ENCODE data around the gene TMTC2. TPM values are rescaled to one million over a fixed set of nuclear protein-coding genes. Genes with fewer than 3 reads are reported as not detected.

TMTC2 gene
- total RNA-seq, 4 donors from 2014 or later = 11.5 to 44.1 (median 16.0) TPM

DNA sequence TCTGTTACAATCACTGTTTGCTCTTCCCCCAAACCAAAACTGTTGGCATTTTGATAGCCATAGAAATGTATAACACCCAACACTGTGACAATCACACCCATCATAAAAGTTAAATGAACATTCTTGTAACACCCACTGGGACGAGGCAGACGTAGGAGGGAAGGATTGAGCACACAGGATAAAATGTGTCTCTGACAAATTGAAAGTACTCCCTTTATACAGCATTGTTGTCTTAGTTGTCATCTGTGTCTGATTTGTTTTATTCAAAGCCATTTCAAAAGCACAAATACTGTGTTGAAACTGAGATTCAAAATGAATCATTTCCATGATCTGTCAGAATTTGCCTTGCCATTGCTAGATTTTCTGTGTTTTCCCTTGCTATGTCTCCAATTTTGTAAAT, 436.3 kb downstream of the TMTC2 start:
- H3K27ac ChIP-seq = peak overlapping the region in 1 of 2 donors; percentile 8
- H3K27me3 ChIP-seq = no peaks in the 10 kb centered on the region
- intact Hi-C loops (cut with DNase I; ENCODE audit: low total_unique reads) = no loop called here
- H3K4me3 ChIP-seq = no peak overlapping the region
- H3K36me3 ChIP-seq = no peaks in the 10 kb centered on the region
- H3K9me3 ChIP-seq = no peaks in the 10 kb centered on the region
- no peaks in the 10 kb centered on the region for H3K4me1 ChIP-seq
- no peak for TF ChIP-seq POLR2A (IDR thresholded peaks at IDR 0.05)
- no peak for TF ChIP-seq CTCF (IDR thresholded peaks at IDR 0.05)
- no peak for DNase-seq

DNA sequence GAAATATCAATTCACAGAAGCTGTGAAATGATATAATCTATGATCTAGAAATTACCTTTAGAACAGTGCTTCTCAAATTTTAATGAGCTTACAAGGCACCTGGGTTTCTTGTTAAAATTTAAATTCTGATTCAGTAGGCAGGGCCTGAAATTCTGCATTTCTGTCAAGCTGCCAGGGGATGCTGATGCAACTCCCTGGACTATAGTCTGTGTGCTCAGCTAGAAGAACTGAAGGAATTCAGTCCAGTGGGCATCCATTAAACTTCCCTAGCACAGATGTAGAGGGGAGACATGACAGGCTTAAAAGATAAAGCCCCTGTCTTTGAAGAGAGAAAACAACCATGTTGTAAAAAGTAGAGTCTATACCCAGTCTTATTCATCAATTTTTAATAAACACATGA, 441.8 kb downstream of the TMTC2 start:
- intact Hi-C loops (cut with DNase I; ENCODE audit: low total_unique reads) = no loop called here
- no peak for DNase-seq
- Histone ChIP-seq H3K27me3 (no peaks in the 10 kb centered on the region), H3K36me3 (no peaks in the 10 kb centered on the region), H3K4me1 (no peaks in the 10 kb centered on the region), H3K9me3 (no peaks in the 10 kb centered on the region), H3K27ac (no peak overlapping the region), H3K4me3 (no peak overlapping the region)
- TF ChIP-seq POLR2A (IDR thresholded peaks at IDR 0.05) = no peak
- TF ChIP-seq CTCF (IDR thresholded peaks at IDR 0.05) = no peak

DNA sequence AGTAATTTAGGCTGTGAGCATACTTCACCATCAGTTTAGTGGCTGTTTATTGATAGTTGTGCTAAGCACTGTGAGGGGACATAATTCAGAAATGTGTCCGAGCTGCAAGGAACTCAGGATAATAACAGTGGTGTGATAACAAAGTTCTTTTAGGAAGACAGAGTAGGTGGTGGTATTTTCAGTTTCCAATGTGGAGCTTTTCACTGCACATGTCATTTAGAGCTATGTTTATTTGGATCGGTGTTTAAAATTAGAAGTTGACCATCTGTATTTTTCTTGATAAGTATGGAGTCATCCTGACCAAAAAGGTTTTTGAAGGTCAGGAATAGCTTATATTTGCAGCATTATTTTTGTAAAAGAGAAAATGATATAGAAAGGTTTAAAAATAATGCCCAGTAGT, 443.5 kb downstream of the TMTC2 start:
- no peak overlapping the region for H3K4me3 ChIP-seq
- H3K36me3 ChIP-seq = no peaks in the 10 kb centered on the region
- intact Hi-C loops (cut with DNase I; ENCODE audit: low total_unique reads) = no loop called here
- H3K27ac ChIP-seq = no peak overlapping the region
- H3K9me3 ChIP-seq = no peaks in the 10 kb centered on the region
- no peaks in the 10 kb centered on the region for H3K27me3 ChIP-seq
- DNase-seq = no peak
- no peak for TF ChIP-seq CTCF (IDR thresholded peaks at IDR 0.05)
- TF ChIP-seq POLR2A (IDR thresholded peaks at IDR 0.05) = no peak
- H3K4me1 ChIP-seq = no peaks in the 10 kb centered on the region

DNA sequence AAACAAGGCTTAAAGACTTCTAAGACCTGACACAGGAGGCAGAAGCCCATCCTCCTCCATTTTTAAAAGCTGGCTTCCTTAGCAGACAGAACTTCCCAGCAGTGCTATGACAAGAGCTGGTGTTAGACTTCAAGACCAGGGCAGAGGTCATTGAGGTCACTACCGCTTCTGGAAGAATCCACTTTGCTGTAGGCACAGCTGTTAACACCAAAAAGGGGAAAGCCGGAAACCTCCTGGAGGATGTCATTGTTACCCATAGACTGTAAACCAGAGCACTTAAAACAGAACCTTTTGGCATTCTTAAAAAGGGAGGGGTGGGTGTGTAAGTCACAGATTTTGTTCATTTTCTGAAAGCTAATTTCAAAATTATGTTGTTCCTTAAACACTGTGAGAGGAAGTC, 445.7 kb downstream of the TMTC2 start:
- DNase-seq = no peak
- TF ChIP-seq CTCF (IDR thresholded peaks at IDR 0.05) = no peak
- no peak for TF ChIP-seq POLR2A (IDR thresholded peaks at IDR 0.05)
- Histone ChIP-seq H3K36me3 (no peaks in the 10 kb centered on the region), H3K27me3 (no peaks in the 10 kb centered on the region), H3K27ac (no peak overlapping the region), H3K9me3 (no peaks in the 10 kb centered on the region), H3K4me1 (no peaks in the 10 kb centered on the region), H3K4me3 (no peak overlapping the region)
- intact Hi-C loops (cut with DNase I; ENCODE audit: low total_unique reads) = no loop called here

- no peak for TF ChIP-seq CTCF (IDR thresholded peaks at IDR 0.05)
- TF ChIP-seq POLR2A (IDR thresholded peaks at IDR 0.05) = no peak
- DNase-seq = no peak
- H3K9me3 ChIP-seq = no peaks in the 10 kb centered on the region
- no peak overlapping the region for H3K4me3 ChIP-seq
- H3K27ac ChIP-seq = no peak overlapping the region
- intact Hi-C loops (cut with DNase I; ENCODE audit: low total_unique reads) = no loop called here
- no peaks in the 10 kb centered on the region for H3K36me3 ChIP-seq
- no peaks in the 10 kb centered on the region for H3K27me3 ChIP-seq
- H3K4me1 ChIP-seq = no peaks in the 10 kb centered on the region
Observed at GRCh38 chr12:83136411-83136810, 449.7 kb downstream of the TMTC2 start.
